HepG2 (cell line): ENCODE data around the gene BUD23. TPM values are rescaled to one million over a fixed set of nuclear protein-coding genes. Genes with fewer than 3 reads are reported as not detected.
A peak's percentile ranks its signal among the peaks of the same experiment; 100 is the strongest.

Experiments used
- MAZ ChIP-seq, 2 experiments: sonication (generic) in 1 of 2; formaldehyde crosslinking in 1 of 2; IDR thresholded peaks; 2 replicates each; pipeline versions ENCODE4 v1.5.0 to v1.6.1; 2012 to 2020; ENCODE audit warnings: low read depth in 2 of 2, mild to moderate bottlenecking in 2 of 2, borderline replicate concordance in 1 of 2, improper control_type of control experiment in 1 of 2, low read length in 1 of 2, missing genetic modification reagents in 1 of 2, moderate library complexity in 1 of 2
- YY1 ChIP-seq: IDR thresholded peaks from 2 replicates; pipeline ENCODE4 v1.6.1; 2011; ENCODE audit warnings: low read length, low read depth, moderate library complexity, mild to moderate bottlenecking; ENCODE audit not compliant: insufficient read depth, insufficient replicate concordance
- ZNF205 ChIP-seq: IDR thresholded peaks from 2 replicates; pipeline ENCODE4 v1.6.1; 2018; ENCODE audit warnings: missing biosample characterization, missing genetic modification reagents
- ZNF496 ChIP-seq: sonication (generic); formaldehyde crosslinking; IDR thresholded peaks from 2 replicates; pipeline ENCODE4 v1.8.1; 2023; ENCODE audit warnings: mild to moderate bottlenecking, moderate library complexity, missing genetic modification reagents; ENCODE audit not compliant: insufficient replicate concordance
- ZNF772 ChIP-seq: sonication (generic); formaldehyde crosslinking; IDR thresholded peaks from 2 replicates; pipeline ENCODE4 v1.5.0; 2020; ENCODE audit warnings: mild to moderate bottlenecking, missing genetic modification reagents
- ZSCAN25 ChIP-seq: sonication (generic); formaldehyde crosslinking; IDR thresholded peaks from 2 replicates; pipeline ENCODE4 v1.8.0; 2022; ENCODE audit warnings: mild to moderate bottlenecking, missing genetic modification reagents
- polyA plus RNA-seq, 8 experiments: library from polyadenylated mRNA; depleted of rRNA in 3 of 8; stranded (reverse) in 7 of 8; unstranded in 1 of 8; fragments of >200 nt; fragmentation: Illumina TruSeq in 4 of 8; extraction: Trizol in 4 of 8; gene quantifications; 2 replicates each; pipeline versions ENCODE4 v1.2.1 to v1.2.3, GENCODE V29; 2011 to 2016; ENCODE audit warnings: low read depth in 4 of 8, missing spikeins in 1 of 8, mixed read lengths in 1 of 8; ENCODE audit not compliant: insufficient read depth in 1 of 8
- total RNA-seq, 5 experiments: library from RNA; depleted of rRNA; stranded (reverse); fragments of >200 nt; fragmentation: Illumina TruSeq; extraction: Trizol; gene quantifications; 2 replicates each; pipeline ENCODE4 v1.2.3, GENCODE V29; 2016; ENCODE audit warnings: low read depth in 1 of 5
- TF ChIP-seq, protein P1 (sequence below): sonication (generic); formaldehyde crosslinking; IDR thresholded peaks from 2 replicates; pipeline ENCODE4 v1.4.0; 2020; ENCODE audit warnings: mild to moderate bottlenecking, missing genetic modification reagents
- TF ChIP-seq, protein P2 (sequence below): conservative IDR thresholded peaks from 2 replicates; pipeline ENCODE4 v1.6.1; 2018; ENCODE audit warnings: missing genetic modification reagents
- TF ChIP-seq, protein P3 (sequence below): sonication (generic); formaldehyde crosslinking; IDR thresholded peaks from 2 replicates; pipeline ENCODE4 v1.9.0; 2021; ENCODE audit warnings: missing genetic modification reagents, borderline replicate concordance
- TF ChIP-seq, protein P4 (sequence below): sonication (generic); formaldehyde crosslinking; IDR thresholded peaks from 2 replicates; pipeline ENCODE4 v1.9.0; 2022; ENCODE audit warnings: missing genetic modification reagents, mild to moderate bottlenecking, borderline replicate concordance
- TF ChIP-seq, protein P5 (sequence below): sonication (generic); formaldehyde crosslinking; IDR thresholded peaks from 2 replicates; pipeline ENCODE4 v1.5.0; 2020; ENCODE audit warnings: missing genetic modification reagents

Gene BUD23
- total and polyA plus RNA-seq, 2 of the 13 experiments (the other 11 are each of a cell fraction or from before 2014, with no cell fraction given), result 47.5 to 54.5 TPM

DNA sequence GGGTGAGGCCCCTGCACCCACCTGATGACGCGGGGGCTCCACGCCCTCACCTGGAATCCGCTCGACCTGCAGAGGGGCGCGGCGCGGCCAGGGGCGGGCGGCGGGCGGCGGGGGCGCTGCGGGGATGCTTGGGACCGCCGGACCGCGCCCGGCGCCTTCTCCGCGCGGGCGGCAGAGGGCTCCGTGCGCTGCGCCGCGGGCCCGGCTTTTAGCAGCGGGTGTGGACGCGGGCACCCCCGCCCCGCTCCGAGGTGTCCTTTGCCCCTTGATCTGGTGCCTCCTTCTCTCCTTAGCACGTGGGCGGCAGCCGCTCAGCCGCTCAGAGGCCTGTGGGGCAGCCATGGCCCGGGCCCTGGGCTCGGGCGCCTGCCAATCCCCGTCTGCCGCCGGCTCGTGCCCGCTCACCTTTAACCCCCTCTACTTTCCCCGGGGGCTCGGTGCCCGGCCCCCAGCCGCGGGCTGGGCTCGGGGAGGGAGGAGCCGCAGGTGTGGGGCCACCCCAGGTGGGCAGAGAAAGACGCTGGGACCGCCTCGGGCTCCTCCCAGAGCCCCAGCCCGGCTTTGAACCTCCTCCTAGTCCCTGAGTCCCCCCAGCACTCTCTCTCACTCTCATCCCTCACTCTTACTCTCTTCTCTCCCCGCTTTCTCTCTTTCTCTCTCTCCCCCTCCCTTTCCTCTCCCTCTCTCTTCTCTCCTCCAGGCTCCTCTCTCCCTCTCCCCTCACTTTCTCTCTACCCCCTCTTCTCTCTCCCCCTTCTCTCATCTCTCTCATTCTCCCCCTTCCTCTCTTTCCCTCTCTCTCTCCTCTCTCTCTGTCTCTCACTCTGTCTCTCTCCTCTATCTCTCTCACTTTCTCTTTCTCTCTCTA lies 35.4 kb upstream of the BUD23 start (continued):
- TF ChIP-seq, protein P1, sequence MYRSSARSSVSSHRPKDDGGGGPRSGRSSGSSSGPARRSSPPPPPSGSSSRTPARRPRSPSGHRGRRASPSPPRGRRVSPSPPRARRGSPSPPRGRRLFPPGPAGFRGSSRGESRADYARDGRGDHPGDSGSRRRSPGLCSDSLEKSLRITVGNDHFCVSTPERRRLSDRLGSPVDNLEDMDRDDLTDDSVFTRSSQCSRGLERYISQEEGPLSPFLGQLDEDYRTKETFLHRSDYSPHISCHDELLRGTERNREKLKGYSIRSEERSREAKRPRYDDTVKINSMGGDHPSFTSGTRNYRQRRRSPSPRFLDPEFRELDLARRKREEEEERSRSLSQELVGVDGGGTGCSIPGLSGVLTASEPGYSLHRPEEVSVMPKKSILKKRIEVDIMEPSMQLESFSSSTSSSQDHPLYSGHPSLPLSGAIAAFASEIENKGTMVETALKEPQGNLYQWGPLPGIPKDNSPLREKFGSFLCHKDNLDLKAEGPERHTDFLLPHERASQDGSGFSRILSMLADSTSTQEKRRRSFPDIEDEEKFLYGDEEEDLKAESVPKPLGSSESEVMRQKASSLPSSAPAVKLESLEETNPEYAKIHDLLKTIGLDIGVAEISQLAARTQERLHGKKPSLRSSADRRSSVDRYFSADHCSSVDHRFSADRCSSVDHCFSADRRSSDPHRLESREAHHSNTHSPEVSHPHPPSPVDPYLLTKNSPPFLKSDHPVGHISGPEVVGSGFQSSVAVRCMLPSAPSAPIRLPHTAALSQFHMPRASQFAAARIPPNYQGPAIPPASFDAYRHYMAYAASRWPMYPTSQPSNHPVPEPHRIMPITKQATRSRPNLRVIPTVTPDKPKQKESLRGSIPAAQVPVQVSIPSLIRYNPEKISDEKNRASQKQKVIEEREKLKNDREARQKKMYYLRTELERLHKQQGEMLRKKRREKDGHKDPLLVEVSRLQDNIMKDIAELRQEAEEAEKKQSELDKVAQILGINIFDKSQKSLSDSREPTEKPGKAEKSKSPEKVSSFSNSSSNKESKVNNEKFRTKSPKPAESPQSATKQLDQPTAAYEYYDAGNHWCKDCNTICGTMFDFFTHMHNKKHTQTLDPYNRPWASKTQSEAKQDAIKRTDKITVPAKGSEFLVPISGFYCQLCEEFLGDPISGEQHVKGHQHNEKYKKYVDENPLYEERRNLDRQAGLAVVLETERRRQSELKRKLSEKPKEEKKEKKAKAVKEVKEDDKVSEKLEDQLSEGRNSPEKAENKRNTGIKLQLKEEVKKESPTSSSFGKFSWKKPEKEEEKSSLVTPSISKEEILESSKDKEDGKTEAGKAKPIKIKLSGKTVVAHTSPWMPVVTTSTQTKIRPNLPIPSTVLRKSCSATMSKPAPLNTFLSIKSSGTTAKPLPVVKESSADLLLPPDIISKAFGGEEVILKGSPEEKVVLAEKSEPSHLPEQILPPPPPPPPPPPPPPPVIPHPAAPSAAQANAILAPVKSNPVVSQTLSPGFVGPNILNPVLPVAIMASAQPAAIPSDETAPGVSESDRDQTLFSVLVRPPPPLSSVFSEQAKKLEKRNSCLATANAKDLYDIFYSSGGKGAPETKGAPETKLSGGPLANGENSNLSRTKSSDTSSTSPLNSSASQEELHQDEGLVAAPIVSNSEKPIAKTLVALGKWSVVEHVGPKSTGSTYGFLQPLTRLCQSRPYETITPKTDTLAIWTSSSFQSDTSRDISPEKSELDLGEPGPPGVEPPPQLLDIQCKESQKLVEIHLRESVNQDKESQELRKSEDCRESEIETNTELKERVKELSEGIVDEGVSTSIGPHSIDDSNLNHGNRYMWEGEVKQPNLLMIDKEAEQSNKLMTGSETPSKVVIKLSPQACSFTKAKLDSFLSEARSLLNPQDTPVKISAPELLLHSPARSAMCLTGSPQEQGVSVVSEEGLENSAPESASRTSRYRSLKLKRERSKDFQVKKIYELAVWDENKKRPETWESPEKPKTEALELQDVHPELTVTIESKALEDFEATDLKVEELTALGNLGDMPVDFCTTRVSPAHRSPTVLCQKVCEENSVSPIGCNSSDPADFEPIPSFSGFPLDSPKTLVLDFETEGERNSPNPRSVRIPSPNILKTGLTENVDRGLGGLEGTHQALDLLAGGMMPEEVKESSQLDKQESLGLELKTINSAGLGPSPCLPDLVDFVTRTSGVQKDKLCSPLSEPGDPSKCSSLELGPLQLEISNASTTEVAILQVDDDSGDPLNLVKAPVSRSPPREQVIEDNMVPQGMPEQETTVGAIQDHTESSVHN, result peak; percentile 45; the same call in 1 of the 2 replicates
- TF ChIP-seq, protein P2, sequence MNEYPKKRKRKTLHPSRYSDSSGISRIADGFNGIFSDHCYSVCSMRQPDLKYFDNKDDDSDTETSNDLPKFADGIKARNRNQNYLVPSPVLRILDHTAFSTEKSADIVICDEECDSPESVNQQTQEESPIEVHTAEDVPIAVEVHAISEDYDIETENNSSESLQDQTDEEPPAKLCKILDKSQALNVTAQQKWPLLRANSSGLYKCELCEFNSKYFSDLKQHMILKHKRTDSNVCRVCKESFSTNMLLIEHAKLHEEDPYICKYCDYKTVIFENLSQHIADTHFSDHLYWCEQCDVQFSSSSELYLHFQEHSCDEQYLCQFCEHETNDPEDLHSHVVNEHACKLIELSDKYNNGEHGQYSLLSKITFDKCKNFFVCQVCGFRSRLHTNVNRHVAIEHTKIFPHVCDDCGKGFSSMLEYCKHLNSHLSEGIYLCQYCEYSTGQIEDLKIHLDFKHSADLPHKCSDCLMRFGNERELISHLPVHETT (CRISPR knock-in tag), result no peak
- peak; percentile 81 for TF ChIP-seq MAZ (IDR thresholded peaks at IDR 0.05; ENCODE audit: borderline replicate concordance, low read depth, low read length)
- TF ChIP-seq MAZ (CRISPR knock-in tag; IDR thresholded peaks at IDR 0.05; ENCODE audit: low read depth), result peak; percentile 84
- TF ChIP-seq, protein P3, sequence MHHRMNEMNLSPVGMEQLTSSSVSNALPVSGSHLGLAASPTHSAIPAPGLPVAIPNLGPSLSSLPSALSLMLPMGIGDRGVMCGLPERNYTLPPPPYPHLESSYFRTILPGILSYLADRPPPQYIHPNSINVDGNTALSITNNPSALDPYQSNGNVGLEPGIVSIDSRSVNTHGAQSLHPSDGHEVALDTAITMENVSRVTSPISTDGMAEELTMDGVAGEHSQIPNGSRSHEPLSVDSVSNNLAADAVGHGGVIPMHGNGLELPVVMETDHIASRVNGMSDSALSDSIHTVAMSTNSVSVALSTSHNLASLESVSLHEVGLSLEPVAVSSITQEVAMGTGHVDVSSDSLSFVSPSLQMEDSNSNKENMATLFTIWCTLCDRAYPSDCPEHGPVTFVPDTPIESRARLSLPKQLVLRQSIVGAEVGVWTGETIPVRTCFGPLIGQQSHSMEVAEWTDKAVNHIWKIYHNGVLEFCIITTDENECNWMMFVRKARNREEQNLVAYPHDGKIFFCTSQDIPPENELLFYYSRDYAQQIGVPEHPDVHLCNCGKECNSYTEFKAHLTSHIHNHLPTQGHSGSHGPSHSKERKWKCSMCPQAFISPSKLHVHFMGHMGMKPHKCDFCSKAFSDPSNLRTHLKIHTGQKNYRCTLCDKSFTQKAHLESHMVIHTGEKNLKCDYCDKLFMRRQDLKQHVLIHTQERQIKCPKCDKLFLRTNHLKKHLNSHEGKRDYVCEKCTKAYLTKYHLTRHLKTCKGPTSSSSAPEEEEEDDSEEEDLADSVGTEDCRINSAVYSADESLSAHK (CRISPR knock-in tag), result no peak
- peak; percentile 54 for TF ChIP-seq YY1
- TF ChIP-seq, protein P4, sequence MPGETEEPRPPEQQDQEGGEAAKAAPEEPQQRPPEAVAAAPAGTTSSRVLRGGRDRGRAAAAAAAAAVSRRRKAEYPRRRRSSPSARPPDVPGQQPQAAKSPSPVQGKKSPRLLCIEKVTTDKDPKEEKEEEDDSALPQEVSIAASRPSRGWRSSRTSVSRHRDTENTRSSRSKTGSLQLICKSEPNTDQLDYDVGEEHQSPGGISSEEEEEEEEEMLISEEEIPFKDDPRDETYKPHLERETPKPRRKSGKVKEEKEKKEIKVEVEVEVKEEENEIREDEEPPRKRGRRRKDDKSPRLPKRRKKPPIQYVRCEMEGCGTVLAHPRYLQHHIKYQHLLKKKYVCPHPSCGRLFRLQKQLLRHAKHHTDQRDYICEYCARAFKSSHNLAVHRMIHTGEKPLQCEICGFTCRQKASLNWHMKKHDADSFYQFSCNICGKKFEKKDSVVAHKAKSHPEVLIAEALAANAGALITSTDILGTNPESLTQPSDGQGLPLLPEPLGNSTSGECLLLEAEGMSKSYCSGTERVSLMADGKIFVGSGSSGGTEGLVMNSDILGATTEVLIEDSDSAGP (CRISPR knock-in tag), result peak; percentile 79; the same call in 1 of the 2 replicates
- TF ChIP-seq, protein P5, sequence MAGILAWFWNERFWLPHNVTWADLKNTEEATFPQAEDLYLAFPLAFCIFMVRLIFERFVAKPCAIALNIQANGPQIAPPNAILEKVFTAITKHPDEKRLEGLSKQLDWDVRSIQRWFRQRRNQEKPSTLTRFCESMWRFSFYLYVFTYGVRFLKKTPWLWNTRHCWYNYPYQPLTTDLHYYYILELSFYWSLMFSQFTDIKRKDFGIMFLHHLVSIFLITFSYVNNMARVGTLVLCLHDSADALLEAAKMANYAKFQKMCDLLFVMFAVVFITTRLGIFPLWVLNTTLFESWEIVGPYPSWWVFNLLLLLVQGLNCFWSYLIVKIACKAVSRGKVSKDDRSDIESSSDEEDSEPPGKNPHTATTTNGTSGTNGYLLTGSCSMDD (CRISPR knock-in tag), result no peak
- no peak for TF ChIP-seq ZNF496 (CRISPR knock-in tag)
- no peak for TF ChIP-seq ZNF205 (CRISPR knock-in tag)
- TF ChIP-seq ZSCAN25 (CRISPR knock-in tag), result peak; percentile 80
- TF ChIP-seq ZNF772, result no peak
